SJSA1 (cell line): ENCODE results near the gene DGKB. TPM values are rescaled to one million over a fixed set of nuclear protein-coding genes. Genes with fewer than 3 reads are reported as not detected.

Experiments
- DNase-seq, 2 experiments: peaks; one replicate each; pipeline ENCODE4 v3.0.0-alpha.2; 2015 to 2020; ENCODE audit warnings: low spot score in 2 of 2, low read depth in 1 of 2
- H3K27ac ChIP-seq: fragments of 250-450 bp; sonication (Bioruptor Pico); 2 replicates; pipeline ENCODE4 v1.5.1; 2020; ENCODE audit warnings: mild to moderate bottlenecking, moderate library complexity
- H3K27me3 ChIP-seq: fragments of 250-450 bp; sonication (Bioruptor Pico); replicated peaks from 2 replicates; pipeline ENCODE4 v1.5.1; 2020; ENCODE audit warnings: mild to moderate bottlenecking, moderate library complexity
- H3K36me3 ChIP-seq: fragments of 250-450 bp; sonication (Bioruptor Pico); 2 replicates; pipeline ENCODE4 v1.5.1; 2020; ENCODE audit warnings: mild to moderate bottlenecking
- H3K4me1 ChIP-seq: fragments of 250-450 bp; sonication (Bioruptor Pico); replicated peaks from 2 replicates; pipeline ENCODE4 v1.6.1; 2021; ENCODE audit warnings: mild to moderate bottlenecking
- H3K4me3 ChIP-seq: fragments of 250-450 bp; sonication (Bioruptor Pico); 2 replicates; pipeline ENCODE4 v1.5.1; 2020; ENCODE audit warnings: mild to moderate bottlenecking
- H3K9me3 ChIP-seq: fragments of 250-450 bp; sonication (Bioruptor Pico); replicated peaks from 2 replicates; pipeline ENCODE4 v1.5.1; 2020; ENCODE audit warnings: mild to moderate bottlenecking
- total RNA-seq: library from RNA; depleted of rRNA; stranded (reverse); fragments of >200 nt; shearing (Covaris generic); gene quantifications from 2 replicates; pipeline ENCODE4 v1.2.3, GENCODE V29; 2014

The DGKB gene
- total RNA-seq, 1 experiment from 2014 or later, result not detected

DNA sequence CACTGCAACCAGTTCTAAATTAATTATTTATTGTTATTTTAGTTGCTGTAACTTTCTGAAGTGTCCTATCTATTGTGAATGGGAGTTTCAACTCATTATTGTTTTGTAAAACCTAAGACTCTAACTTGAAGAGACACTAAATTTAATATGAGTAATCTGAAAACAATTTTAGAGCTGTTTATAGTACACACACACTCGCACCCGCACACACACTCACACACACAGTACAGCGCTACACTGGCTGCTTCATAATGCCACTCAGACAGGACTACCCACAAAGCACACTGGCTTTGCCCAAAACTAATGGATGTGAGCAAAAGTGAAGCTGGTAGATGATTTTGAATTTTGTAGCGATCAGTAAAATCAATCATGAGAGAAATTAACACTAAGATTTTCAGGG, 674.2 kb downstream of the DGKB start:
- DNase-seq, result no peak
- no peak overlapping the region for H3K4me3 ChIP-seq
- H3K9me3 ChIP-seq, result no peaks in the 10 kb centered on the region

DNA sequence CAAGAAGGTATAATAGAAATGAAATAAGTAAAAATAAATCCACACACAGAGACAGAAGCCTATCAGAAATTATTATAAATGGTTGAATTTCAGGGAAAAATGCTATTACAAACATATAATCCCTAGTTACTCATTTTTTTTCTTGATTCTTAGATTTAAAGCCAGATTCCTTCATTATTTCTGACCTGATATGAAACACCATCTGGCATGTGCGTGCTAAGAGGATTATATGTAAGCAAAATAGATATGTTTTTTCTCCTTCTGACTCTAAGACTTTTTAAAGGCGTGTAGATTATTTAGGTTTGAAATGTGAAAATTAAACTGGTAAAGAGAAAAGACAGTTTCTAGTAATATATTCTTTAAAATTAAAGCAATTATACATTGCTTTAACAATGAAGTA, 676.4 kb downstream of the DGKB start:
- H3K9me3 ChIP-seq, result no peaks in the 10 kb centered on the region
- H3K4me1 ChIP-seq, result no peaks in the 10 kb centered on the region
- no peak overlapping the region for H3K27ac ChIP-seq
- H3K4me3 ChIP-seq, result no peak overlapping the region
- H3K36me3 ChIP-seq, result no peaks in the 10 kb centered on the region
- no peak for DNase-seq
- H3K27me3 ChIP-seq, result no peaks in the 10 kb centered on the region

More for the DNA sequence above, 674.2 kb downstream of the DGKB start:
- Histone ChIP-seq H3K4me1 (no peaks in the 10 kb centered on the region), H3K27ac (no peak overlapping the region), H3K27me3 (no peaks in the 10 kb centered on the region), H3K36me3 (no peaks in the 10 kb centered on the region)

DNA sequence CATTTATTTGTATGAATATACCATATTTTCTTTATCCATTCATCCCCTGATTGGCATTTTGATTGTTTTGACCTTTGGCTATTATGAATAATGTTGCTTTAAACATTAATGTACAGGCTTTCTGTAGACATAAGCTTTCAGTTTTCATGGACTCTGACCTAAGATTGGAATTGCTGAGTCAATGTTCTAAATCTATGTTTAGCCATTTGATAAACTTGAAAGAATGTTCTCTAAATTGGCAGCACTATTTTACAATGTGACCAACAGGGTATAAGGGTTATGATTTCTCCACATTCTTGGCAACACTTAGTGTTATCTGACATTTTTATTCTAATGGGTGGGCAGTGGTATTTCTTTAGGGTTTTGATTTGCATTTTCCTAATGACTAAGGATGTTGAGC, 683.4 kb downstream of the DGKB start:
- Histone ChIP-seq H3K36me3 (no peaks in the 10 kb centered on the region), H3K9me3 (no peaks in the 10 kb centered on the region), H3K27me3 (no peaks in the 10 kb centered on the region), H3K27ac (no peak overlapping the region), H3K4me1 (no peaks in the 10 kb centered on the region), H3K4me3 (no peak overlapping the region)
- DNase-seq, result no peak

DNA sequence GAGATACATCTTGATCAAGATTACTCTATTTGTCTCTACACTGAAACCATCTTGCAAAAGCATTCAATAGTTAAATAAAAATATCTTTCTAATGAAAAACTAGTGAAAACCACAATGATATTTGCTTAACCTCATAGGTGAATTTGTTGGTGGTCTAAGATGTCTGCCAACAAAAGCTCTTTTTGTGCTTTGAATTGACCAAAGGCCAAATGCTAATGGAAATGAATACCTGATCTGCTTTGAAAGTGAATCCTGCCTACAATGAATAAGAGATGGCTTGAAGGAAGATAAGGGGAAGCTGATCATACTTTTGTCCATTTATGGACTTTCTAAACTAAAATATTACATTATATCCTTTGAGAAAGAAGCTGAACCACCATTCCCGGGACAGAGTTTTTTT, 684.2 kb downstream of the DGKB start:
- H3K36me3 ChIP-seq, result no peaks in the 10 kb centered on the region
- no peaks in the 10 kb centered on the region for H3K27me3 ChIP-seq
- no peak overlapping the region for H3K27ac ChIP-seq
- no peak for DNase-seq
- H3K4me3 ChIP-seq, result no peak overlapping the region
- no peaks in the 10 kb centered on the region for H3K4me1 ChIP-seq
- no peaks in the 10 kb centered on the region for H3K9me3 ChIP-seq

DNA sequence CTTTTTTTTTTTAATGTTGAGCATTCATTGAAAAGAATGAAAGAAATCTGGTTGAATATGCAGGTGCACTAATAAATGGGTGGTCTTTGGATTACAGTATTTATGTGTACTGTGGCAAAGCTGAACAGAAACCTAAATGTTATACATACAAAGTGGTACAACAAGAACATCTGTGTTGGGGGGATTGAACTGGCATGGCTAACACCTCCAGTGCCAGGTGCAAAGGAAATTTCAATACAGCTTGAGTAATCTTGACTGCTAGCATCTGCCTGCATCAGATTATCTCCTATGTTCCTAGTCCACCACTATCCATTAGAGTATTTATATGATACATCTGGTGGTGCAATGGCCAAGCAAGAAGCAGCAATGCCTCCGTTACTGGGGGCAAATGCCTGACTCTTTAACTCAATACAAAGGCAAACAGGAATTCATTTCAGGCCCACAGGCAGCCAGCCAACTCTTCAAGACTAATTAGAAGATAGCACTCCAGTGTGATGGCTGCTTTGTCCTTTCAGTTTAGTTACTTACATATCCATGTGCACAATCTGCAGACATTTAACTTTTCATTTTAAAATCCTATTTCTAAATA, 692.6 kb downstream of the DGKB start:
- no peak overlapping the region for H3K27ac ChIP-seq
- no peak for DNase-seq
- H3K9me3 ChIP-seq, result no peaks in the 10 kb centered on the region
- H3K4me3 ChIP-seq, result no peak overlapping the region
- no peaks in the 10 kb centered on the region for H3K27me3 ChIP-seq
- H3K4me1 ChIP-seq, result no peaks in the 10 kb centered on the region
- no peaks in the 10 kb centered on the region for H3K36me3 ChIP-seq

DNA sequence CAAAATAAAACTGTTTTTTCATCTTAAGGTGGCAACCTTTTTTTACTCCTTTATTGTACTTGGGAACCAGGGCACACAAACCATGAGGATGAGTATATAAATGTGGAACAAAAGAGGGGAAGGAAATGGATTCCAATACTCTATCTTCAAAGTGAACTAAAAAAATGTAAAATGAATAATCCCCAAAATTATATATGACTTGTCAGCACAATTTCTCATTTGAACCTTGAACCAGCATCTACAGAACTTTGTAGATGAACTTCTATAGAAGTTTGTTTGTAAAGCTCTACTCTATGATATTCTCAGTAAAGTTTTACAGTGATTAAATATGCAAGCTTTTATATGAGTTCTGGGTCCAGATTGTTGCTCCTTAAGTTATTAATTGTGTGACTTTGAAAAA, 694.8 kb downstream of the DGKB start:
- H3K36me3 ChIP-seq, result no peaks in the 10 kb centered on the region
- no peak overlapping the region for H3K27ac ChIP-seq
- H3K9me3 ChIP-seq, result no peaks in the 10 kb centered on the region
- H3K4me3 ChIP-seq, result no peak overlapping the region
- H3K4me1 ChIP-seq, result no peaks in the 10 kb centered on the region
- no peaks in the 10 kb centered on the region for H3K27me3 ChIP-seq
- DNase-seq, result no peak

DNA sequence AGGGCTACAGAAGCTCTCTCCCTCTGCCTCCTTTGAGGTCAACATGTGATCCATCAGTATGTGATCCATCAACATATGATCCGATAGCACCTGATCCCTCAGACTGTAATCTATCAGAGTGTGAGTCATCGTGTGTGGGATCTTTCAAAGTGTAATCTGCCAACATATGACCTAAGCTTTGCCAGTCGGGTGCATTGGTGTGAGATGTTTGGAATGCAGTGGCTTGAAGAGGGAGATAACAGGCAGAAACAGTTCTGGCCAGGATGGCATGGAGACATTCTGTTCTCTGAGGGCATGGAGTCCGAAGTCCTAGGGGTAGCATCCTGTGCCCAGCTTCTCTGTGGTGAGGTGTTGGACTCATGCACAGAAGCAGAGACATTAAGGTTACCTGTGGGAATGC, 695.4 kb downstream of the DGKB start:
- Histone ChIP-seq H3K27ac (no peak overlapping the region), H3K27me3 (no peaks in the 10 kb centered on the region), H3K4me3 (no peak overlapping the region), H3K36me3 (no peaks in the 10 kb centered on the region), H3K9me3 (no peaks in the 10 kb centered on the region), H3K4me1 (no peaks in the 10 kb centered on the region)
- no peak for DNase-seq

DNA sequence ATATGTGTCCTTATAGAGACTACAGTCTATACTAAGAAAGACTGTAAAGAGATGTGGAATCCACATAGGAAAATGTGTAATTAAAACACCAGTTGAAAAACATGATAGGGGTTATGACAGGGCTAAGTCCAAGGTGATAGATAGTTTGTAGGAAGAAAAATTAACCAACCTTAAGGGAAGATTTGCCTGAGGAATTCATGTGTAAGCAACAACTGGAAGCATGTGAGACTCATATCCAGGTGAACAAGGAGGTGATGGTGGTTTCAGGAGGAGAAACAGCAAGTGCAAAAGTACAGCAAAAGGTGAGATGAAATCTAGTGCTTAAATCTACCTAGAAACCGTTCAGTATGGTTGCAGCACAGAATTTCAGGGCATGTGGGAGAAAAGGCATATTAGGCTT, 696.4 kb downstream of the DGKB start:
- no peak overlapping the region for H3K27ac ChIP-seq
- DNase-seq, result no peak
- H3K9me3 ChIP-seq, result no peaks in the 10 kb centered on the region
- no peaks in the 10 kb centered on the region for H3K4me1 ChIP-seq
- no peaks in the 10 kb centered on the region for H3K36me3 ChIP-seq
- H3K27me3 ChIP-seq, result no peaks in the 10 kb centered on the region
- H3K4me3 ChIP-seq, result no peak overlapping the region

DNA sequence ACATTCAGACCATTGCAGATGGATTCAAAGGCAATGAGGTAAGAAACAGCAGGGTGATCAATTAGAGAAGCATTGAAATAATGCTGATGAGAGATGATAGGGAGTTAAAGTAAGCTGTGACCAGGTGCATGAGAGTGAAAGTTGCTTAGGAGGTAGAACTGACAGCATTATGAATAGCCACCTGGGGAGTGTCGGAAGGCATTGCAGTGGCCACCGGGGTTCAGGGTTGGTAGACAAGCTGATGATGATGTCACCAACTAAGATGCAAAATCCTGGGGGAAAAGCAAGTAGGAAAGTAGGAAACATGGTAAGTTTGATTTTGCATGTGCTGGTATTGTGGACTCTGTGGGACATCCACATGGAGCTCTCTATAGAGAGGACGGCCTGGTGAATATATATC, 701.2 kb downstream of the DGKB start:
- DNase-seq, result no peak
- Histone ChIP-seq H3K27me3 (no peaks in the 10 kb centered on the region), H3K9me3 (no peaks in the 10 kb centered on the region), H3K36me3 (no peaks in the 10 kb centered on the region), H3K4me1 (no peaks in the 10 kb centered on the region), H3K4me3 (no peak overlapping the region), H3K27ac (no peak overlapping the region)

DNA sequence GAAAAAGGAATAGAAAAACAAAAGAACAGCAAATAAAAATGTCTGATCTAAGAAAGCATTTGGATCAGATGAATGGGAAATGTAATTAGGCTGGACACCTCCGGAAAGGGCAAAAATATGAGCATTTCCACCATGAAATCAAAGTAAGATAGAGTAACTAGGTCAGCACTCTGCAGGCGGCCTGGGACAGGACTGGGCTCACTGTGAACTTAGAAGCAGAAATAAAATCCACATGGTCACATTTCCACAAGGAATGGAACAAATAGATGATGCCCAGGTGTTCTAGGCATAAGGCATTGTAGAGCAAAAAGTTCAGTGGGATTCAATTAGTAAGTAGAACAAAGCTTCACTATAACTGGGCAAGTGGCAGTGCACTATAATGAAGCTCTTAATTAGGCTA, 703.2 kb downstream of the DGKB start:
- Histone ChIP-seq H3K9me3 (no peaks in the 10 kb centered on the region), H3K36me3 (no peaks in the 10 kb centered on the region), H3K4me1 (no peaks in the 10 kb centered on the region), H3K27me3 (no peaks in the 10 kb centered on the region), H3K27ac (no peak overlapping the region), H3K4me3 (no peak overlapping the region)
- no peak for DNase-seq

DNA sequence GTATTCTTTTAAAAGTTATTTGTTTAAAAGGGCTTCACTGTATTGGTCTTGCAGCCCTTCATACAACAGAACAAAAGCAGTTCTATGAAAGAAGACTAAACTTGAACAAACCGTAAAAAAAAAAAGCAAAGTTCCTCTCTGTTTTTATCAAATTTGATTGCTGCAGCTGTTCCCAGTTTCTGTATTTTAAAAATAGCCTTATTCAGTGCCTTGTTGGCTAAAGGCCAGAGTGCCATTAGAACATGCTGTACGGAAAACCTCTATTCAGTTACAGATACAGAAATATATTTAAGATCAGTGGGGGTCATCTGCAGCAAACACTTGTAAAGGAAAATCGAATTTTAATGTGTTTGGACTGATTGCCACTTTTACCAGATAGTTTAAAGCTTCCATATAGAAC, 705.3 kb downstream of the DGKB start:
- H3K27me3 ChIP-seq, result no peaks in the 10 kb centered on the region
- H3K4me3 ChIP-seq, result no peak overlapping the region
- H3K36me3 ChIP-seq, result no peaks in the 10 kb centered on the region
- DNase-seq, result no peak
- H3K27ac ChIP-seq, result no peak overlapping the region
- H3K9me3 ChIP-seq, result no peaks in the 10 kb centered on the region
- no peaks in the 10 kb centered on the region for H3K4me1 ChIP-seq

DNA sequence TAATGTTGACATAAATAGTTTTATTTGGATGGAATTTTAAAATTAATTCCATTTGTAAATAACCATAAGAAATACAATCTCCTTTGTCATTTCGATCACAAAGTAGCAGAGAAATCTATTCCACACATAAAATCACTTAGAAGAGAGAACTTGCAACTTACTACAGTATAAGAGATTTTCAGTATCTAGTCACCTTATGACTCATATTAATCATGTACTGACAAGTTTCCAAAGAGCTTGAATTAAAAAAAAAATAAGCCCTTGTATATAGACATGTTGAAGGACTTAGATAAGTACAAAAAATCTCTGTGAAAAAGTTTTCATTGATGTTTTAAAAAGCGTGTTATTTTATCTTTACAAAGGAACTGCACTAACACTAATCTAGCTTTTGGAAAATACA, 706.0 kb downstream of the DGKB start:
- H3K27me3 ChIP-seq, result no peaks in the 10 kb centered on the region
- no peak for DNase-seq
- no peaks in the 10 kb centered on the region for H3K9me3 ChIP-seq
- H3K36me3 ChIP-seq, result no peaks in the 10 kb centered on the region
- H3K27ac ChIP-seq, result no peak overlapping the region
- H3K4me1 ChIP-seq, result no peaks in the 10 kb centered on the region
- no peak overlapping the region for H3K4me3 ChIP-seq

DNA sequence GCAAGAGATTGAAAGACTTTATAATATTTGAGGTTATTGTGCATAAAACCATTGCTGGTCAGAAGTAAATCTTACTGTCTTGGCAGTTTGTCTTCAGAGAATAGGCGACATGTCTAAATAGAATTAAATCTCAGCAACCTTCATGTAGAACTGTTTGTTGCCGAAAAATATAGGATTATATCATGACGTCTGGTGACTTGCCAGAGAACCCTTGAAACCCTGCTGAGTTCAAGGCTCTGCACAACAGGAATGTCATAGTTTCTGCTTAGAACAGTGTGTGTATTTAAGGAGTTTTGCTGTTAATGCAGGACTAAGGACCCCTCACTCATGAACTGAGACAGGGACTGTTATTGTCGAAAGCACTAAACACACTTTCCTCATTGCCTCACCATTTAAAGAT, 706.7 kb downstream of the DGKB start:
- Histone ChIP-seq H3K9me3 (no peaks in the 10 kb centered on the region), H3K36me3 (no peaks in the 10 kb centered on the region), H3K27ac (no peak overlapping the region), H3K4me1 (no peaks in the 10 kb centered on the region), H3K27me3 (no peaks in the 10 kb centered on the region), H3K4me3 (no peak overlapping the region)
- no peak for DNase-seq

DNA sequence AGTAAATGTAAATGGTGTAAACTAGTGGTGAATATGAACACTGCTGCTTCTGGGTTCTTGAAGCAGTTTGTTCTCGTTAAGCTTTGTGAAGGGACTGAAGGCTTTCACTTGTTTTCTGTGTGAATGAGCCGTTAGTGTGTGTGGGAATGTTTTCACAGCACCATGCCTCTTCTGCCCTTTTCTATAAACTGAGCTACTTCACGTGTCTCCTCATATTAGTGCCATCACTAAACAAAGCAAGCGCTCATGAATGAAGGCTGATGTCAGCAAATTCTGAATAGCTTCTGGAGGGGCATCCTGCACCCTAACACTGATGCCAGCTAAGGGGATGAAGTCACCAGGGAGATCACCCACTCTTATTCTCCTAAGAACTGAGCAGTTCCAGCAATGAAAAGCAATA, 707.5 kb downstream of the DGKB start:
- no peak for DNase-seq
- Histone ChIP-seq H3K27me3 (no peaks in the 10 kb centered on the region), H3K4me1 (no peaks in the 10 kb centered on the region), H3K36me3 (no peaks in the 10 kb centered on the region), H3K27ac (no peak overlapping the region), H3K9me3 (no peaks in the 10 kb centered on the region), H3K4me3 (no peak overlapping the region)

DNA sequence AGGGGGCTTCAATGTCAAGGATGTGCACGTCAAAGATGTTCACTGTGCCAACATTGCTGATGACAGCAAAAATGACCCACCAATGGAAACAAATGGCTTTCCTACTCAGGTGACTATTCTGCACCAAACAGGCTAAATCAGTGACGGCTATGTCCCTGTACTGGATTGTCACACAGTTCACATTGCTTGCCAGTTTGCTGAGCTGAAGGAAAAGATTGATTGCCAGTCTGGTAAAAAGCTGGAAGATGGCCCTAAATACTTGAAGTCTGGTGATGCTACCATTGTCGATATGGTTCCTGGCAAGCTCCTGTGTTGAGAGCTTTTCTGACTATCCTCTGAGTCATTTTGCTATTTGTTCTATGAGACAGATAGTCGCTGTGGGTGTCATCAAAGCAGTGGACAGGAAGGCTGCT, 710.9 kb downstream of the DGKB start:
- H3K4me1 ChIP-seq, result no peaks in the 10 kb centered on the region
- H3K27ac ChIP-seq, result no peak overlapping the region
- H3K4me3 ChIP-seq, result no peak overlapping the region
- no peaks in the 10 kb centered on the region for H3K36me3 ChIP-seq
- DNase-seq, result no peak
- no peaks in the 10 kb centered on the region for H3K9me3 ChIP-seq
- H3K27me3 ChIP-seq, result no peaks in the 10 kb centered on the region
